Measurements from ENCODE around the gene RNLS.

RNLS gene

DNA sequence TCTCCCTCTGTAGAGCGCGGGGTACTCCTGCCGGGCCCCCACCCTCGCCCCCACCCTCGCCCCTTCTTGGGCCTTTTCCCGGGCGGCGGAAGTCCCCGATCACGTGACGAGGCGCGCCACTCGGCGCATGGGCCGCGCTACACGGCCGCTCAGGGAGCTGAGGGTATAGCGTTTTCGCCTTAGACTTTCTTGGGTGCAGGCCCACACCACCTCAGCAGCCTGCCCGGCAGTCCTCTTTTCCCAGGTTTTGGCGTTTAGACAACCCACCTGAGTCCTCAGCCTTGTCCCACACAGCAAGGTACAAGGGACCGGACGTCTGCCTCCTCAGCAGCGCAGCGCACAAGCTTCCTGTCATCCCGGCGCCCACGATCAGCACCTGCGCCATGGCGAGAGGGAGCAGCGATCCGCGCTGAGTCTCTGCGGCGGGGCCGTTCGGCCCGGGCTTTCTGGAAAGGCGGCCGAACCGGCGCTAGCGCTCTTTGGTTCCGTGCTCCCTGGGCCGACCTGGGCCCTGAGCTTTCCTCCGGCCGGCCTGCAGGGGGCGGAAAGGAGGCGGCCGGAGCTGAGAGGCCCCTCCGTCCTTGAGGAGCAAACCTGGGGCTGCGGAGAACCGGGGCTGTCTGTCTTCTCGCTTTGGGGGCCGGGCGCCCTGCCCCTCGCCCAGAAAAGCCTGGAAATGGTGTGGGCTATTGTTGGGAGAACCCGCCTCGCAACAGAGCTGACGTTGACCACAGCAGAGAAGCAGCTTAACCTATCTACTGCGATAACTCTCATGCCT lies at the start of gene RNLS:
Gene RNLS (minus strand): TSS at position 513 of the 778 bp plus-strand sequence.
- DNase-seq (ENCODE audit: low read depth, low spot score), result peak; percentile 15

DNA sequence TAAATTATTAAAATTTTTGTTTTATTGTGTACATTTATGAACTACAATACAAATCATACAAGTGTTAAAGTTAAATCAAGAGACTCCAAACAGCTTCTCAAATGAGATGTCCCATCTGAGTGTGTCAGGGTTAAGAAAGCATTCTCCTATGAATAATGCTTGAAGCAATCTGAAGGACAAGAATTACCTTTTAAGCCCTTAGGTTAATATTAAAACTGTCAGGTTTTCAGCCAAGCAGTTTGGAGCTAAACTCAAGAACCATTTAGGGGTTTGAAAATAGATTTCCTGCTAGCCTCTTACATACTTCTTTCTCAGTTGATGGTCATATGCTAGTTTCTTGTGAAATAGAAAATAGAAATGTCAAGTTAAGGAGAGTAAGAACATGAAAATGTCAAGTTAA lies 41.7 kb upstream of the RNLS start:
- no peak for DNase-seq (ENCODE audit: low read depth, low spot score)

DNA sequence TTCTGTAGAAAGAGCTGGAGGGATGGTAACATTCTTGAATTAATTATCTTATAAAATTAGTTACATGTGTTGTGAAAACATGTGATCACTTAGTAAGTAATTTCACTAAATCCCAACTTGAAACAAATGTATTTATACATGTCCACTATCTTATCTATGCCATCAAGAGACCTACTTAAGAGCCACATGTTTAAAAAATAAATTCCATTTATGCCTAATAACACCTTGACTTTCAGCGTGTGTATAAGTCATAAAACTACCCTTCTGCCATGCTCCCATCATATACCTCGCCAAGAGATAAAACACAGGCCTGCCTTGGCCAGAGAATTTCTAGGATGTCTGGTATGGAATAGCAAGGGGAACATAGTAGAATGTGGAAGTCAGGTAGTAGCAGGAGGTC lies 40.7 kb upstream of the RNLS start:
- DNase-seq (ENCODE audit: low read depth, low spot score), result no peak

DNA sequence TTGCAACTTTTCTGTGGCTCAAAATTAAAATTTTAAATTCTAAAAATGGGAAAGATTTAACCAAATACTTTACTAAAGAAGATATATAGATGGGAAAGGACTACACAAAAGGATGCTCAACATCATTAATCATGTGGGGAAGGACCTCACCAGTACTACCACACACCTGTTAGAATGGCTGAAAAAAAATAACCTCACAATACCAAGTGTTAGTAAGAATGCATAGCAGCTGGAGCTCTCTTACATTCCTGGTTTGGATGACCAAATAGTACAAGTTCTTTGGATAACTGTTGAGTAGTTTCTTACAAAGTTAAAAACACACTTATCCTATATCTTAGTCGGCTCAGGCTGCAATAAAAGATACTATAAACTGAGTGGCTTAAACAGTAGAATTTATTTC lies 37.3 kb upstream of the RNLS start:
- DNase-seq (ENCODE audit: low read depth, low spot score), result no peak

DNA sequence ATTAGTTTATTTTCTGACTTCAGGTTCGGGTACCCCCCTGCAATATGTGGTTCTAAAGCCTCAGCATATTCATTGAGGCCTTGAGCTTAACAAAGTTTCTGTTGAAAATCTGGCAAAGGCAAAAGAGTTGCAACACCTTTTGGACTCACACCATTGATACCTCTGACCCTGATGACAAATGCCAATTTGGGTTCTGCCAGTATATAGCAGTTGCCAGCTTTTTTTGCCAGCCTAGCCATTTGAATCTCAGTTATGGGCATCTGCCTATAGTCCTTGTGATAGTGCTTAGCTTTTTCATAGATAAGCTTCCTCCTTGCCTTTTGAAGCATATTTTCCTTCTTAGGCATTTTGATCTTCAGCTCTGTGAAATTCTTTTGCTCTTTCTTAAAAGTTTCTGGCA lies 35.4 kb upstream of the RNLS start:
- no peak for DNase-seq (ENCODE audit: low read depth, low spot score)

DNA sequence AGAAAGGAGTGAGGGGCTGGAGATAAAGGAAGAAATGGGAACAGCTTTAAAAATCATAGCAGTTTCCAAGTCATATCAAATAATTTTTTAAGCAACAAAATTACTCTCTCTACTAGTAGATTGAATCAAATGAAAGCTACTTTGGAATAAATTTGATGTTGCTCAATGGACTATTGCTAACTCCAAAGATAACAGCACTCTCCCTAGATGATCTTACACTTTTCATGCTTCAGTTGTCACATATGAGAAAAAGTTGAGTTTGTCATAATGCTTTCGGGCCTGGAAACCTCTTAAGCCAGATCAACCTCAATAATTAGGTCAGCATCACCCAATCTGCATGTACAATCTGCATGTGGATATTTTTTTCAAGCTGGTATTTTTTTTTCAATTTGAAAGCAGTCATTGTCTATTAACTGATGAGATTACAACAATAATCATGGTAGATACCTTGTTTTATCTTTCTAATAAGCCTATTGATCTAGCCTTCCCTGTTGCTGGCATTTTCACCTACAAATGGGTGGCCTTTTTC lies 34.7 kb upstream of the RNLS start:
- no peak for DNase-seq (ENCODE audit: low read depth, low spot score)

DNA sequence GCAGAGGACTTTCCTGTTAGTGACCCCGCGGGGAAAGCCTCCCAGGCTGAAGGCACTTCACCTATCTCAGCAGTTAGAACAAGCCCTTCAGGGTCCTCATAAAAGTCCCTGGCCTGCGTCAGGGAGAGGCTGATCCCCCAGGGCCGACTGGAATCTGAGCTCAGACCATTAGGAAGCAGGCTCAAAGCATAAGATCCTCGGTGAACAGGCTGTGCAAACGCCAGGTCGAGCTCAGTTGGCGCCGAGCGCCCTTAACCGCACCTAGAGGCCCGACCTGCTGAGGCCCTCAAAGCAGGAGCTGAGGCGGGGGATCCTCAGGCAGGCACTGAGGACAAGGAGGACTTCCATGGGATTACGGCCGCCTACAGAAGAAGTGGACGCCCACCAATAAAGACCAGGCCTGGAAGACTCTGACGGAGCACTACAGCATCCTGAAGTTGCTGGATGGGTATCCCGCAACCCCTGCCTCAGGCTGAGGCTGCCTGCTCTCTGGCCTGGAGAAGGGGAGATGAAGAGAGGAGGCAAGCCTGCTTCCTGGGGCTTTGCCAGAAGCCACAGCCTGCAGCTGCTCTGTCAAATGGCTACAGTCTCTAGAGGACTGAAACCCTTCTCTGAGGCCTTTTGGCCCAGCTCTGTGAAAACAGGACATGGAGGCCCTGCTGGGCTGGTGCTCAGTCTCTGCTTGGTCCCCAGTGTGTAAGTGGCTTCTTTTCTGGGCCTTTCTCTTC lies 33.3 kb upstream of the RNLS start:
- no peak for DNase-seq (ENCODE audit: low read depth, low spot score)

DNA sequence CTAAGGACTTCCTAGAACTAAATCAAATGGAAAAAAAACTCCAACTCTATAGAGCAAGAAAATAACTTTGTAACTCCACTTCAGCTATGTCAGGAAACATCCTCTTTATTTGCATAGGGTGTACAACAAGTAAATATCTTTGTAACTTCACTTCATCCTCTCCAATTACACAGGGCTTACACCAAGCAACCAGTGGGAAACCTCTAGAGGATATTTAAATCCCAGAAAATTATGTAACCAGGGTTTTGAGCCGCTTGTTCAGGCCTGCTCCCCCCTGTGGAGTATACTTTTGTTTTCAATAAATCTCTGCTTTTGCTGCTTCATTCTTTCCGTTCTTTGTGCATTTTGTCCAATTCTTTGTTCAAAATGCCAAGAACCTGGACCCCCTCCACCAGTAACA lies 25.7 kb upstream of the RNLS start:
- peak; percentile 7 for DNase-seq (ENCODE audit: low read depth, low spot score)

DNA sequence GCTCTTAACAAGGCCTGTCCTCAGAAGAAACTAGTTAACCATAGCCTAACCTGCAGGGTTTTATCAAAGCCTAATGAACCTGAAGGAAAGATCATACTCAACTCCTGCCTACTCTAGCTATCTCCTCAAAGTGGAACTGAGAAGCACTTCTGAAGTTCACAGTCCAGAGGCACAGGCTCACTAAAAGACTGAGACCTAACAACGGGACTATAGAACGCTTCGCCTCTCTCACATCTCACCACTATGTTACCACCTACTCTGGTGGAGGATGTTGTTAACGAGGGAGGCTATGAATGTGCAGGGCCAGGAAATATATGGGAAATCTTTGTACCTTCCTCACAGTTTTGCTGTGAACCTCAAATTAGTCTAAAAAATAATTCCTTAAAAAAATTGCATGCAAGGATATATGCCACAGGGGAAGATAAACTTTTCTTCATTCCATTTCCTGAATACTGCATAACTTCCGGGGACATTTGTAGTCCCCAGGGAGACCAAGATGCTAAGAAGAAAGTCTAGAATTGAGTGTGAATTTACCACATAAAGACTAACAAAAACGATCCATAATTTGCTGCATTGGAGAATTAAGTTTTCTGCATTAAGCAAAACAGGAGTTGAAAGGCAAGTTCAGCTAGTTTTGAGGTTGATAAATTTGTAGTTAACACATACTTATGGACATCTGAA lies 25.1 kb upstream of the RNLS start:
- DNase-seq (ENCODE audit: low read depth, low spot score), result no peak

DNA sequence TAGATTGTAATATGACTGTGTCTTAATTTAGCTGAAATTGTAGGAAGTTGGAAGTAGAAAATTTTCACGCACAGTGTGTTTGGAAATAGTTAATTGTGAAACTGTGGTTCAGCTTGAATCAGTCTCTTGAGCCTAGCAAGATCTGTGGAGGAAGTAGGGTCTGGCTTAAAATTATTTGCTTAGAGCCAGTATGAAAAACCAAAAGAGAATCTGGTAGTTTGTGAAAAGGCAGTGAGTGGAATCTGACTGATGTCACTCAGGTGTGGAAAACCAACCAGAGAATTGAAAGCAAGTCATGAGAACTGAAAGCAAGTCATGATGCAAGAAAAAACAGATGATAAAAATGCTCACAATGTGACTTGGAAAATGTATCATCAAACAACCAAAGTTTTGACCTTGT lies 14.9 kb upstream of the RNLS start:
- DNase-seq (ENCODE audit: low read depth, low spot score), result no peak

DNA sequence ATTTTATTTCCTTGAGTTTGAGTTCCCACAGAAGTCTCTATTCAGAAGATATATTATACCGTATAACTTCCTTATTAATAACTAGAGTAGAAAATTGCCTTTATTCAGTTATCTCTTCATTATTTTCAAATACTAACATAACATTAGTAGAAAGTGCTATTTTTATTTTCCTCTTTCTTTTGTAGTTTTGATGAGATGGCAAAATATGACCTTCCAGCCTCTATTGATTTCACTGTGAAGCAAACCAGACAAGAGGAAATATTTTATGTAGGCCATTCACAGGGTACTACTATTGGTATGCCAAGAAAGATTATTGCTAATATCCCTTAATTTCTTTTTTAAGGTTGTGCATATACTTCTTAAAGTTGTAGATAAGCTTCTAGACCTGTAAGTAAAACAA lies 11.4 kb upstream of the RNLS start:
- DNase-seq (ENCODE audit: low read depth, low spot score), result no peak

DNA sequence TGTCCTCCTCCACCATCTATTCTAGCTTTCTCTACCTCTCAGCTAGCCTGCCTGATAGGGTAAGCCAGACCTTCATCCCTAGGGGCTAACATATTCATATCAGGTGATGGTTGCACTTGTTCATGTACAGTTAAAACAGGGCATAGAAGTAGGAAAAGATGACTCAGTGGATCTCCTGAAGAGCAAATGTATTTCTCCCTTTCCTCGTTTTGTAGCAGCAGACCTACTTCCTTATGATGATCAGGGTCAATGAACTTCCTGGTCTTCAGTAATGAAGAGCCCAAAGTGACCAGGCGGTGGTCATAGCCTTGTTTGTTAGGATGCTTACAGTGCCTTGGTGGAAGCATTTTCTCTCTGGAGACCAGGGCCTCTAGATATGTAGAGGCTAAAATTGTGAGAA lies 9.8 kb upstream of the RNLS start:
- DNase-seq (ENCODE audit: low read depth, low spot score), result no peak

DNA sequence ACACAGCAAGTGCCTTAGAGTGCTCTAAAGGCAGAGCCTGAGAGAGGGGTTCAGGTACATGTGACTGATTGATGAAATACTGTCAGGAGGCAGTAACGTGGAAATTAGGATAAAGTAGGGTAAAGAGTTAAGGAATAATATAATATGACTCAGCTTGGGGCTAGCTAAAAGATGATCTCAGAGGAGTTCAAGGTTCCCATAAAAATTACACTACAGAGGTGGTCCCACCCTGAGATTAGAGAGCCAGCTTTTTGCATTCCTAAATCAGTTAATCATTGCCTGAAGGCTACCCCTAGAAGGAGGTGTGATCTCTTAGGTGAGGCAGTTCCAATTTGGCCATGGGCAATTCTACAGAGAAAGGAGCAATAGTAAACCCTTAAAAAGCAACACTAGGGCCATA lies 9.3 kb upstream of the RNLS start:
- no peak for DNase-seq (ENCODE audit: low read depth, low spot score)

DNA sequence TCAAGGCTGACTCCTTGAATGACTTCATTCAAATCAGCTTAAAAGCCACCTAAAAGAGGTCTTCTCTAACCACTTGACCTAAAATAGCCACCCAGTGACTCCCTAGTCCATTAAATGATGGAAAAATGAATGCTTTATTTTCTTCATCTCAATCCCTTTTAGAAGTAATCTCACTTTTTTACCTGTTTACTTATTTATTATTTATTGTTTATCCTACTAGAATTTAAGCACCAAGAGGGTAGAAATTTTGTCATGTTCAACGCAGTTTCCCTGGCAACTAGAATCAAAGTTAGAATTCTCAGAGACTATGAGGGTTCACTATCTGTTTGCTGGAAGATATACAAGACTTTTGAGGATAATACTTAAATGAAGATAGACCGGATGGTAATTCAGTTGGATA lies 3.3 kb upstream of the RNLS start, which contains the start of gene LIPJ:
Gene LIPJ (plus strand): TSS at position 301 of the 400 bp plus-strand sequence. CDS start 3,926 bp downstream, outside the sequence.
- no peak for DNase-seq (ENCODE audit: low read depth, low spot score)

DNA sequence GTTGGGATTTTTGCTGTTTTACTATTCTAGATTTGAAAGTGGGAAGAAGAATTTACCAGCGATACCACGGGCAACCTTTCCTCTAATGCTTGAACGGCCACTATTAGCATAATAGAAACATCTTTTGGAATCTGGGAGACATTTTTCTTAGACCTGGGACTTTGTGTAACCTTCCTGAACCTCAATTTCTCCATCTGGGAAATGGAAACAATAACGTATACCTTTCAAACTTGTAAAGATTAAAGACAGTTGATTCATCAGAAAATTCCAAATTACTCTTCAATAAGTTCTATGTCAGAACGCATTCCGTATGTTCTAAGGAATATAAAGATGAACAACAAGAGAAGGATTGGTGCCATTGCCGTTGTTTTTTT lies 453 bp upstream of the RNLS start:
- no peak for DNase-seq (ENCODE audit: low read depth, low spot score)

DNA sequence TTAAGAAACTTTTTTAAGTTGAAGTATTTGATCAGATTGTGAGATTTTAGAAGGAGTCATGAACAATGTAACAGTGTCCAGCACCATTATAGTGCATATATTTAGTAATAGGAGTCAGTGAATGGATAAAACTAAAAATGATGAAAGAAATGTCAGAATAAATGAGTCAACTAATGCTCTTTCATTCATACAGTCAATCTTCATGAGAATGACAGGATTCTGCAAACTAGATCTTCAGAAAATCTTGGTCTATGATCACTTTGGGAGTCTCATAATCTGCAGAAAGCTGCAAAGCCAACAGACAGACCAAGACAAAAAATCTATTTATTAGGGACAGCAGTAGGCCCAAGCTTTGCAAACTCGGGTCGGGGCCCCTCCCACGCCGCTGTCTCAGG lies 710 bp downstream of the RNLS start:
- DNase-seq (ENCODE audit: low read depth, low spot score), result no peak

DNA sequence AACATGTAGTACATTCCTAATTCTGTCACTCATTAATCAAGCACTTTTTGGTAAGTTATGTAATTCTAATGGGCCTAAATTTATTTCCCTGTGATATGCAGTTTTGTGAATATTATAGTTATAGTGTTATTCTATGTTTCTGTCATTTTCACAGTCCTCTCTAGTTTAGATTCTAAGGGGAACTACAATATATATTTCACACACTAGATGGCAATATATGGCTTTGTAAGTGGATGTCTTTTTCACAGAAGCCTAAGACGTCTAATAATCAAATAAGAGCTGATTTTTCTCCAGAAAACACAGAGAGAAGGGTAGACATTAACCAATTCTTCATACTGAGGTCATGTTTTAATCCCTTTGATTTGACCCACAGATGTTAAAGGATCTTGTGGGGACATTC lies 18.0 kb downstream of the RNLS start:
- no peak for DNase-seq (ENCODE audit: low read depth, low spot score)

DNA sequence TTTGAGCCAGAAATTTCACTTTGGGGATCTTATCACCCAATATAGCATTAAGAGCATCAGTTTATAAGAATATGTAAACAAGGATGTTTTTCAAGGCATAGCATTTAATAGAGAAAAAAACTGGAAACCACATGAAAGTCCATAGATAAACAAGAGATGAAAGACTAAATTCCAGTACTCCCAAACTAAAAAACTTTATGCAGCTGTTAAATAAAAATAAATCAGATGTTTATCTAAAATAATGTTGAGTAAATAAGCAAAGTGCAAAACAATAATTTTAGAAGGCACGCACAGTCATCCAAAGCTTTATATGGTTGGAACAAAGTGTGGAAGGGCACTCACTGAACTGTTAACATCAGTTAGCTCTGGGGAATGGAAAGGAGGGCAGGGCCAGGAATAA lies 21.0 kb downstream of the RNLS start:
- no peak for DNase-seq (ENCODE audit: low read depth, low spot score)

DNA sequence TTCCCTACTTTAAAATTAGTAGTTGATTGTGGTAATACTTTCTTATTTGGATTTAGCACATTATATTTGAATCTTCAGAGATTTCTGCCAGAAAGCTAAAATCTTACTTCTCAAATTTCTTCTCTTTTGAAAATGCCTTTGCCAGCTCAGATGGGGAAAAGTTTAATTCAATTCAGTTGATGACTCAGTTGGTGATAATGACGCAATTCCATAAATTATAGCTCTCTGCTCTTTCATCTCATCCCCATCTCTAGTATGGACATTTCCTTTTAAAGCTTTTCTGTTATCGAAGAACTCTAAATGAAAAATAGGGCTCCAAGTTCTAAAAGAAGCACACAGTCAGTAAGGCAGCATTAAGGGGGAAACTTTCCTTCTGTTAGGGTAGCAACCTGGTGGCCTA lies 25.5 kb downstream of the RNLS start:
- DNase-seq (ENCODE audit: low read depth, low spot score), result no peak

DNA sequence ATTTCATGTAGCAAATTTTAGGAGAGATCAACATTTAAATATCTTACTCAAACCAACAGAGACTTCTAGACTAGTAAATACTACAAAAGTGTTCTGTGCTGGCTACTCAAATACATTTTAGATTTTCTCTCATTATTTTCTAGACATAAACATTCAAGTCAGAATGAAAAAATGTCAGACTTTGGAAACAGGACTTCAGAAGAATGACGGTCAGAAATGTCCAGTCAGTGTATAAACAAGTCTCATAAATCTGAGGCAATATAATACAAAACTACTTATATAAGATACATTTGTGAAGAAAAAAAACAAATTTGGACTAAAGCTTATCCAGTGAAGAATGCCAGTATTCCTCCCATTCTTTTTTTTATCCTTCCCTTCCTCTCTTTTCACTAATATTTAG lies 25.9 kb downstream of the RNLS start:
- no peak for DNase-seq (ENCODE audit: low read depth, low spot score)

DNA sequence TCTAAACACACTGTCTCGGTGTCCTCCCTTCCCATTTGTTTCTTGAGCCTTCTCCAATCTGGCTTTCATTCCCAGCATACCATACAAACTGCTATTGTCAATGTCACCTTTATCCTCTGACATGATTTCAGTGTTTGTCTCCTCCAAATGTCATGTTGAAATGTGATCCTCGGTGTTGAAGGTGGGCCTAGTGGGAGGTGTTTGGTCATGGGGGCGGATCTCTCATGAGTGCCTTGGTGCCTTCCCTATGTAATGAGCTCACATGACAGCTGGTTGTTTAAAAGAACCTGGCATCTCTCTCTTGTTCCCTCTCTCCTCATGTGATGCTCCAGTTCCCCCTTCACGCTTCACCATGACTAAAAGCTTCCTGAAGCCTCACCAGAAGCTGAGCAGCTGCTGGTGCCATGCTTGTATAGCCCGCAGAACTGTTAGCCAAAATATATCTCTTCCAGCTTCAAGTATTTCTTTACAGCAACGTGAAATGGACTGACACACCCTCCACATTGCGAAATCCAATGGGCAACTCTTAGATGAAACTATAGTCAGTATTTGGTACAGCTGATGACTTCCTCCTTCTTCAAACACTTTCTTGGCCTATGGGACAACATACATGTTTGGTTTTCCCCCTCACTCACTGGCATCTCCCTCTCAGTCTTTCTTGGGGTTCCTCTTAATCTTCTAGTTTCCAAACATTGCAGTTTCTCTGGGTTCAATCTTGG lies 27.8 kb downstream of the RNLS start:
- DNase-seq (ENCODE audit: low read depth, low spot score), result no peak
